Activated T-helper 9 cell treated with anti-CD3 and anti-CD28 coated beads, Interleukin-2, amount 50 U/mL, for 16 hours (primary cell): Measurements from ENCODE around the gene DPAGT1.
"Not testable (repeated sequence)": the region's sequence is repeated elsewhere in the genome, so short reads cannot be mapped to it uniquely, and the experiment has no call there.

Experiments
- DNase-seq: peaks from one replicate; pipeline ENCODE4 v3.0.0-alpha.2; 2020; ENCODE audit warnings: low read depth

DPAGT1 gene

DNA sequence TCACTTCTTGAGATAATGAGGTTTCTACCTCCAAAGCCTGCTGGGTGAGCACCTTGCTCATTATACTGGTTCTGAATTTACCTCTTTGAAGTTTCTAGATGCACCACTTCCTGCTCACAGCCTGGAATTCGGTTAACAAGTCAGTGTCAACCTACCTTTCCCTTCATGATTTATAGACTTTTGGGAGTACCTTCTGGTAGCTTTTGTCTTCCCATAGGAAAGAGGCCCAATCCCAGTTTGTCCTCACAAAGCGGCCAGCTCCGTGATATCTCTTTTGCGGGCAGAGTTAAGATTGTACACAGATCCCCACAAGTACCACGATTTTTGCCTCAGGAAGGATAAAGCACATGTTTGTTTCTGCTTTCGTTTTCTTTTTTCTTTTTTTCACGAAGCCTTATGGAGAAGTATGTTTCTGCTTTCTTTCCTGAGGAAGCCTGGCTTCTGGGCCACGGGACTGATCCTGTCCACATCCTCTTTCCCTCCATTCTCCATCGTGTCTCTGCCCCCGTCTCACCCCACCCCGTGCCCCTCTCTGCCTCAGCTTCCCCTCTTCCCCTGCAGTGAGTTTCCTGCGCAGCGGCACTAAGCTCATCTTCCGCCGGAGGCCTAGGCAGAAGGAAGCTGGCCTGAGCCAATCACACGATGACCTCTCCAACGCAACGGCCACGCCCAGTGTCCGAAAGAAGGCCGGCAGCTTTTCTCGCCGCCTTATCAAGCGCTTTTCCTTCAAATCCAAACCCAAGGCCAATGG, 14.0 kb upstream of the DPAGT1 start:
- no peak for DNase-seq

DNA sequence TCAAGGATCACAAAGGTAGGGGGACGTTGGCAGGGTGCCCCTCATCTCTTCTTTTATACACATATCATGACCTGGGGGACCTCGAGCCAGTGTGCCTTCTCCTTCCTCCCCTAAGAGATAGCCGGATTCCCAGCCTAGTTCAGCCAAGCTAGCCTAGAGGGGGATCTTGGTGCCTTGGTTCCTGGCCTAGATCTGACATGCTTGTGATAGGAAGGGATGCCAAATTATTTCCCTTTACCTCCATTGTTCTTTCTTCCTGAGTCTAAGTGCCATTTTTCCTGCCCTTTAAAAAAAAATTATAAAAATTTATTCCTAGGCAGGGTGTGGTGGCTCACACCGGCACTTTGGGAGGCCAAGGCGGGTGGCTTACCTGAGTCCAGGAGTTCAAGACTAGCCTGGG, 12.7 kb upstream of the DPAGT1 start:
- no peak for DNase-seq

DNA sequence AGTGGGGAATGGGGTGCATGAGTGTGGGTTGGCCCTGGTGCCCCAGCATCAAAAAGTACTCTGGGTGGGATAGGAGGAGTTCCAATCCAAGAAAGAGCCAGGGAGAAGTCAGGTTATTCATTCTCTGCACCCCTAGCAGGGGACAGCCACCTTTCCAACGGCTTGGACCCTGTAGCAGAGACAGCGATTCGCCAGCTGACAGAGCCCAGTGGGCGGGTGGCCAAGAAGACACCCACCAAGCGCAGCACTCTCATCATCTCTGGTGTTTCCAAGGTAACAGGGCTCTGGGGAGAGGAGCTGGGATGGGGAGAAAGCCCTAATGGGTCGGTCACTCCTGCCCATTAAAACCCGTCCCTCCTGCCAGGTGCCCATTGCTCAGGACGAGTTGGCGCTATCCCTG, 12.1 kb upstream of the DPAGT1 start:
- DNase-seq: no peak

DNA sequence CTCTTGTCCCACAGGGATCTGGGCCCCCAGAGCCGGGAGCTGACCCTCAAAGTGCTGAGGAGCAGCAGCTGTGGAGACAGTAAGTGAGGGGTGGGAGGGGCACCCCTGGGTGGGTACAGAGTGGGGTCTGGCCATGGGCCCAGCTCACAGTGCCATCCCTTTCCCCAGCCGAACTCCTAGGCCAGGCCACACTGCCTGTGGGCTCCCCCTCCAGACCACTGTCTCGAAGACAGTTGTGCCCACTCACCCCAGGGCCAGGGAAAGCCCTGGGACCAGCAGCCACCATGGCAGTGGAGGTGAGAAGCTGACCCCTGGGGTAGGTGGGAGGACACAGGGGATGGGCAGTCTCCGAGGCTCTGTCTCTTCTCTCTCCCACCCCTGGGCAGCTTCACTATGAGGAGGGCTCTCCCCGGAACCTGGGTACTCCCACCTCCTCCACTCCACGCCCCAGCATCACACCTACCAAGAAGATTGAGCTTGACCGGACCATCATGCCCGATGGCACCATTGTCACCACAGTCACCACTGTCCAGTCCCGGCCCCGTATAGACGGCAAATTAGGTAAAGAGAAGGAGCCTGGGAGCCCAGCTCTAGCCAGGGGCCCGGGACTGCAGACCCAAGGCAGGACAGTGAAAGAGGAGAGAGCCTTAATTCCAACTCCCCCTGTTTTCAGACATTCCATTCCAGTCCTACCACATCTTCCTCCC, 10.8 kb upstream of the DPAGT1 start:
- DNase-seq: no peak

DNA sequence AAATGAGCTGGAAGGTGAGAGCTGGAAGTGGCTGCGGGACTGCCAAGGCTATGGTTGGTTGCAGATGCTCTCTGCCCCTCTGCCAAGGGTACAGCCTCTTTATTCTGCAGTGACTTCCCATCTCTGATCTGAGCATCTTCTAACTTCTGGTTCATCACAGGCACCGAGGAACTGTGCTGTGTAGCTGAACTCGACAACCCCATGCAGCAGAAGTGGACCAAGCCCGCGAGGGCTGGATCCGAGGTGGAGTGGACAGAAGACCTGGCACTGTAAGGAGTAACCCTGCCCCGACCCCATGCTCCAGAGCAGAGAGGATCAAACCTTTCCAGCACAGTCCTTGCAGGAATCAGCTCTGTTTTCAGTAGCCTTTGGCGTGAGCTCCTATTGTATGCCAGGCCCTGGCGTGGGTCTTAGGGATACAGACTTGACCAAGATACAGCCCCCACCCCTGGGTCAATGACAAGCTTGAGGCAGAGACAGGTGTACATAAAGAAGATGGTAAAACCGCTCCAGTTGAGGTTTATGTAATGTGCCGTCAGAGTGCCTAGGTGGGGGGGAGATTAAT, 9.8 kb upstream of the DPAGT1 start:
- DNase-seq: no peak

DNA sequence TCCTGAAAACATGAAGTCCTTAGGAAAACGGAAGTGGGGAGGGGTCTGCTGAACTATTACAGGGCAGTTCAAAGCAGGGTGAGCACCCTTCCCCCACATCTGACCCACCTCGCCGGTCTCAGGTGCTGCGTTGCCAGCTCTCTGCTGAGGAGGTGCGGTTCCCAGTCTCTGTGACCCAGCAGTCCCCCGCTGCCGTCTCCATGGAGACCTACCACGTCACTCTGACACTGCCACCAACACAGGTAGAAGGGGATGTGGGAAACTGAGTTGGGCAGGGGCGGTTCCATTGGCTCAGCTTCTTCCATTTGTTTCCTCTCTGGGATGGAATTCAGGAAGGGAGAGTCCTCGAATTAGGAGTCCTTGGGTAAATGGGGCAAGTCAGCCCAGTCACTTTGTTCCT, 8.8 kb upstream of the DPAGT1 start:
- no peak for DNase-seq

DNA sequence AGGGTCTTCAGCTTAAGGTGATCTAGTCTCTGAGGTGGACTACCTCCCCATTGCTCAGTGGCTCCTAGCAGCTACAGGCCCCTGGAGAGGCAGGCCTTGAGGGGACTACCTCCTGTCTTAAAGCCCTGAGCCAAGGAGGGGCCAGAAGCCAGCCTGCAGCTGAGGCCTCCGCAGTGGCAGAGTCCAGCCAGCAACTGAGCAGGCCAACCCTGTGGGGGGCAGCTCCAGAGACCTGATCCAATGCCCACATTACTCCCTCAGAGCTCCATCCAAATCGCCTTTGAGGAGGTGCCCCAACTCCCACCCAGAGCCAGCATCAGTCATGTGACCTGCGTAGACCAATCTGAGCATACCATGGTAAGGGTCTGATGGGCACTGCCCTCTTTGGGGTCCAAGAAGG, 8.2 kb upstream of the DPAGT1 start:
- DNase-seq: no peak

DNA sequence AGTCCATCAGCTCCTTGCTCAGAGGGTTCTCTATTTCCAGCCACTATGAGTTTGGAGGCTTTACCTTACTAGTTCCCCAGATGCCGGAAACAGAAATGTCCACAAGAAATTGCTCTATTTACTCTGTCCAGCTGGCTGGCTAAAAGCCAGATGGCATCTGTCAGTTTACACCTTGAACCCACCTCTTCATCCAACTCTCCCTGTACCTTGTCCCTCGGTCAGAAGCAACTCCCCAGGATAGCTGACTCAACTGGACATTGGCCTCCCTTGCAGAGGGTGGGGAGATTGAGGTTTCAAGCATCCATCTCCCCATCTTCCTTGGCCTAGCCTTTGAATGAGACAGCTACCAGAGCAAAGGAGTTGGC, 7.2 kb upstream of the DPAGT1 start:
- DNase-seq: no peak

DNA sequence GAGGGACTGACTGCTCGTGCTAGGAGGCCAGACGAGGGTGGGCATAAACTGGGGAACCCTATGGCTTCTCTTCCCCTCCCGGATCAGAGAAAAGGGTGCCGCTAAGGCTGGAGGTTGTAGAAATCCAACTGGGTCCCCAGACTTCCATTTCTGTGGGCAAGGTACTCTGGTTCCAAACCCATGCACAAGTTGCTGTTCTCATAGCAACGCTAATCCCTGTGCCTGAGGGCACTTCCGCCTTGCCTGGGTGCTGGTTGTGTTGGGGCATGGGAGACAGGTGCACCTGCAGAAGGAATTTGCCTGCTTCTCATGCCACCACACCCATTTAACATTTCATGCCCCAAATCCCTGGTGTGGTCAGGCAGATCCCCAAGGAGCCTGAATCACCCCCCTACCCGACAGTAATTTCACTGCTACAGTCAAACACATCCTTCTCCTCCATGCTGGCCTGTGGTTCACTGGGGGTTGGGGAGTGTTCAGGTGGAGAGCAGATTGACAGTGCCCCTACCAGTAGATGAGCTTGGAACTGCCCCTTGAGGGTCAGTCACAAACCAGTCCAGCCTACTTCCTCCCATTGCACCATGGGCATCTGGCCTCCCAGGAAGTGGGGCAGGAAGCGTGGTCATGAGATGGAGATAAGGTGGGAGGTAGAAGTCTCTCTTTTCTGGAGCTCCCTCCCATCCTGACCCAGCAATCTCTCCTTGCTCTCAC, 6.6 kb upstream of the DPAGT1 start:
- no peak for DNase-seq

DNA sequence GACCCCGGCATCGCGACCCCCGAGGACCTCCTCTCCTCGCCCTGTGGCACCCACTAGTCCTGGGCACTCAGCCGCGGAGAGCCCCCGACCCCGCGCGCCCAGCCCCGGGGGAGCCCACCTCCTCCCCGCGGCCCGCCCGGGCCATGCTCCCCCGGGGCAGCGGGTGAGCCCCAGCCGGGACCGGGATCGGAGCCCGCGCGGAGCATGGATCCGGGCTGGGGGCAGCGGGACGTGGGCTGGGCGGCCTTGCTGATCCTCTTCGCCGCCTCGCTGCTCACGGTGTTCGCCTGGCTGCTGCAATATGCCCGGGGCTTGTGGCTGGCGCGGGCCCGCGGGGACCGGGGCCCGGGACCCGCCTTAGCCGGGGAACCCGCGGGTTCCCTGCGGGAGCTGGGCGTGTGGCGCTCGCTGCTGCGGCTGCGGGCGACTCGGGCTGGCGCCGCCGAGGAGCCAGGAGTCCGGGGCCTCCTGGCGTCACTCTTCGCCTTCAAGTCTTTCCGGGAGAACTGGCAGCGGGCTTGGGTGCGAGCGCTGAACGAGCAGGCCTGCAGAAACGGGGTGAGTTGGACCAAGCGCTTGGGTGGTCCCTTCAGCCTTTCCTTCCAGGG, 6.0 kb upstream of the DPAGT1 start:
- no peak for DNase-seq

DNA sequence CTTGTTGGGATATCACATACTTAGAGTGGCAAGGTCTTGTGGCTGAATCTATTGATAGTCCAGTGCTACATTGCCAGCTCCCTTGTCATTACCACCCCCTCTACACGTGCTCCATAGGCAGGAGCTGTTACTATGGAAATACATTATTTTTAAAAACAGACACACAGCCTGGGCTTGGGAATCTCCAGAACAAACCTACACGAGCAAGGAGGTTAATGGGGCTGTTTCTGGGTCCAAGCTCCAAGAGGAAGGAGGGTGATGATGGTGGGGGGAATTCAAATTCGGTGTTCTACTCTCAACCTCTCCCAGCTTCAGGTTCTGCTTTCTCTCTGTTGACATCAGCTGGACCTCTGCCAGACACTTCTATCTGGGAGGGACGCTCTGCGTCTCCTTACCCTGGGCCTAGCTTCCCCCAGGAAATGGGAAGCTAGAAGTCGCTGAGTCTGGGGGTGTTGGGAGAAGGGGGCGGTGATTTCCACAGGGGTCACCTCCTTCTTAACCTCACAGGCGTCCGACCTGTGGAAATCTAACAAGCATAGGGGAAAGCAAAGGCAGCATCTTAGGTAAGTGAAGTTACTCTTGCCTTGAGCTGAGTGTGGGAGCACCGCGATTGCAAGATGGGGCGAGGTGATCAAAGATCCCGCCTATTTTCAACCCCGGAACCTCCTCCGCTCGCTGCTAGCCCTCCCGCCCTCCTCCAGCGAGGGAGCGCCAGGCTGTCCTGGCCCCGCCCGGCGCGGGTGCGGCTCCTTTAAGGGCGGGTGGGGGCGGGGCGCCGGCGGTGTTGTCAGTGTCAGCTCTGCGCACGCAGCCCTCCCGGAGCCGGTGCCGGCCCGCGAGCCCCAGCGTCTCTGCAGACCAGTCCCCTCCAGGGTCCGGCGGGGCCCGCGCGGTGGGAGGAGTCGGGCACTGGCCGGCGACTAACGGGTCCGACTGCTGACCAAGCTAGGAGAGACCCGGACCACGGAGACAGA, 5.2 kb upstream of the DPAGT1 start, which contains the start of gene C2CD2L:
TSS of gene C2CD2L (plus strand) at position 781 of the 974 bp plus-strand sequence. CDS start 398 bp downstream, outside the sequence.
- peak; percentile 89 for DNase-seq

DNA sequence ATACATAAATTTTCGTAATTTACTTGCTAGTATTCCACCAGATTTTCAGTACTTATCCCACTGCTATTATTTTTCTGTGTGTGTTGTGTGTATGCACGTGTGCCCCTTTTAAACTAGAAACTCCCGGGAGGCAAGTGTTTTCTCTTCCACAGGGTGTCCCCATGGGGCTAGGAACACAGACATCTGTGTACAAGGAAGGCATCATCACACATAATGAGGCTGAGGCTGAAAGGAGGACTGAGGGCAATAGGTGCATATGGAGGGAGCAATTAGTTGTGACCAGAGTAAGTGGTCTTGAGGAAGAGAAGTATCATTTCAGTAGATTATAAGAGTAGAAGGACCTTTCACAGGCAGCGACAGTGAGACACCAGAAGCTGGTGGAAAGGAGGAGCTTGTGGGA, 2.1 kb upstream of the DPAGT1 start:
- no peak for DNase-seq

DNA sequence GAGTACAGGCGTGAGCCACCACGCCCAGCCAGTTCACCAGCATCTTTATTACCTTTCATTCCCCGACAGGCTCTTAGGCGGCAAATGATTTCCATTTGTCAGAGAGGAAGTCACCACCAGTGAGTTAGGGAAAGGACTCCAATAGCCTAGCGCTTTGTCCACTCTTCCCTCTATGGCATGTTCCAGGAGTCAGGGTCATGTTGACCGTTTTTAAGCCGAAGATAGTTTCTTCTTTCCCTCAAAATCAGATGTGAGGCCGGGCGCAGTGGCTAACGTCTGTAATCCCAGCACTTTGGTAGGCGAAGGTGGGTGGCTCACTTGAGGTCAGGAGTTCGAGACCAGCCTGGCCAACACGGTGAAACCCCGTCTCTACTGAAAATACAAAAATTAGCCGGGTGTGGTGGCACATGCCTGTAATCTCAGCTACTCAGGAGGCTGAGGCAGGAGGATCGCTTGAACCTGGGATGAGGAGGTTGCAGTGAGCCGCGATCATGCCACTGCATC, 1.6 kb upstream of the DPAGT1 start:
- not testable (repeated sequence) for DNase-seq

DNA sequence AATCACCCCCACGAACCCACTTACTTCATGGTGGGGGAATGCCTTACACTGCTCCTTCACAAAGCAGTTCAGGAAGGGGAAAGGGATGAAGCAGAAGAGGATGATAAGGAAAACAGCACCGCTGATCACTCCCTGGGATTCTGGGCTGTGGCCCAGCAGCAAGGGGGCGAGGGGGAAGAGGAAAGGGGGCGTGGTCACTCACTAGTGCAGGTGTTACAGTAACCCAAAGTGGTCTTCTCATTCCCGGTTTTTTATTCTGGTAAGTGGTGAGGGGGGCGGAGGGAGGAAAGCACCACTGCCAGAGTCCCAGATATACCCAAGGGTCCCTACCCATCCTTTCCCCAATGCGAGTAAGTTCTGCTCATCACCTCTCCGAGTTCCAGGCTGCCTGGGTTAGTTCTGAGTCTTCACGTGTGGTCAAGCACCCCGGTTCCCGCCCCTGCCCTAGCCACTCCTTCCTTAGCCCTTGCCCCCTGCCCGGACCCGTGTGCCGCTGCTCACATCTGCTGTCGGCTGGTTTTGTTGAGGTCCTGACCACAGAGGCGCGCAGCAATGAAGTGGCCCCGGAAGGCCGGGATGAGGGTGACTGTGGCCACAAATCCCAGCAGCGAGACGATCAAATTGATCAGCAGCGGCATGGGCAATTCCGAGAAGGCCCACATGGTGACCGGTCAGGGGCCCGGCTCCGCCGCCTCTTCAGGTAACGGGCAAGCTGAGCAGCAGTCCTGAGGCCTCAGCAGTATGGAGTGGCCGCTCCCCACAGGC, 477 bp downstream of the DPAGT1 start:
- no peak for DNase-seq

DNA sequence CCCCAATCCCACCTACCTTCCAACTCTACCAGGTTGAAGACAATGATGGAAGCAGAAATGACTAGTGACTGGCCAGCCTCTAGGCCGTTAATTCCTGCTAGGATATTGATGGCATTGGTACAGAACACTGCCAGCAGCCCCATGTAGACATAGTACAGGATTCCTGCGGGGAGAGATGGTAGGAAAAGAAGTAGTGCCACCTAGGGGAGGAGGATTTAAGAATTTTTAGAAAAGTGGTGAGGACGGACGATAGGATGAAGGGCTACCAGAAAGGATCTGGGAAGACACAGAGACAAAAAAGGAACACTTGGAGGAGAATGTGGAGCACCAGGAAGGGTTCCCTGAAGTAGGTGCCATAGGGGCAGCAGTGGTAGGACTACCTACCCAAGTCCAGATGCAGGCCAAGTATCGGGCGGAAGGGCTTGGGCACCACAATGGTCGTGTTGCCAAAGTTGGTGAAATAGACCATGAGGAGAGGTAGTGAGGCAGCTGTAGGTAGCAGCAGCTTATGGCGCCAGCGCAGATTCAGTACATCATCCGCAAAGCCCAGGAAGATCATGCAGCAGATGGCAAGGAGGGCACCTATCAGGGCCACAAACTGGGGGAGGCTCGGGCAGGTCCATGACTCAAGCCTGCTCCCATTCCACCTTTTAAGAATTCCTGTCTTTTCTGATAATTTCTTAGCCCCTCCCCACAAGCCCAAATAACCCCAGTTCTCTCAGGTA, 1.2 kb downstream of the DPAGT1 start:
- DNase-seq: no peak

DNA sequence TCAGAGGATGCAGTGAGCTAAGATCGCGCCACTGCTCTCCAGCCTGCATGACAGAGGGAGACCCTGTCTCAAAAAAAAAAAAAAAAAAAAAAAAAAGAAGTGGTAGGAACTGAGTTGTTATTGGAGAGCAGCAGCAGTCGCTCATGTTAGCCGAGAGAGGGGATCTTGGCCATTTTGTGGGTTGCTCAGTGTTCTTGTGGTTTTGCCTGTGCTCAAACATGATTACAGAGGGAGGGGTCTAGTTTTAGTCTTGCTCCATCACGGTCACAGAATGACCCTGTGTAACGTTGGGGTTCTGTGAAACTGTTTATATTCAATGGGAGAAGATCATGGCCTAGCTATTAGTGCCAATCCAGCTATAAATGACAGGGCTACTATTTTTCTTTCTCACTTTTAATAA, 1.9 kb downstream of the DPAGT1 start:
- no peak for DNase-seq

DNA sequence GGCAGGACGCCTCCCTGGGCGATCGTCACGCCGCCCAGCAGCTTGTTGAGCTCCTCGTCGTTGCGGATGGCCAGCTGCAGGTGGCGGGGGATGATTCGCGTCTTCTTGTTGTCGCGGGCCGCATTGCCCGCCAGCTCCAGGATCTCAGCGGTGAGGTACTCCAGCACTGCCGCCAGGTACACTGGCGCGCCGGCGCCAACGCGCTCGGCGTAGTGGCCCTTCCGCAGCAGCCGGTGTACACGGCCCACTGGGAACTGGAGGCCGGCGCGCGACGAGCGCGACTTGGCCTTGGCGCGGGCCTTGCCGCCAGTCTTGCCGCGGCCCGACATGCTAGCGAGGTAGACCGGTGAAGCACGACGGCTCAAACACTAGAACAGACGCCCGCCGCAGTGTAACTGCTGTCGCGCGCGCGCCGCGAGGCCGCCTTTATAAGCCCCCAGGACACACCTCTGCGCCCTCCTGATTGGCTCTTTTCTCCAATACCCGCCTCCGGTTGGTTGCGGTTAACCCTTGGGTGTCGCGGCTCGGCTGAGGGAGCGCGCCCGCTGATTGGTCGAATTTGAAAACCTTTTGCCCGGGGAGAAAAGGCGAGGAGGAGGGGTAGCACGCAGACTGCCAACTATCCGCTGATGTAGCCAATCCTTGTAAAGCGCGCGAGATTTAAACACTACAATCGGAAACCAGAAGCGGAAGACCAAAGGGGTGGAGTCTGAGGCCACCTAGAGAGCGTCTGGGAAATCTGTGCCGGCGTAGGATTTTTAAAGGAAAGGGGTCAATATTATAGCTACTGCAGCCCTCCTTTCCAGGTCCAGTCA, 6.4 kb downstream of the DPAGT1 start:
- peak; percentile 98 for DNase-seq

DNA sequence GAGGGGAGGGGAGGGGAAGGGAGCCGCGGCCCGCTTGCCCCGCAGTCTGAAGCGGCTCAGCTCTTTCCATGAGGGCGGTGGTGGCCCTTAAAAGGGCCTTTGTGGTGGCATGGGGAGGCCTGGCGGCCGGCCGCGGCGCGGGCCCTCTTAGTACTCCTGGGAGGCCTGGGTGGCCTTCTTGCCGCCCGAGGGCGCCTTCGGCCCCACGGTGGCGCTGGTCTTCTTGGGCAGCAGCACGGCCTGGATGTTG, 6.9 kb downstream of the DPAGT1 start:
- DNase-seq: peak; percentile 46
